HUES64 (cell line): Measurements from ENCODE around the gene NOL3.

Experiments used
- H3K27ac ChIP-seq: 2 replicates; pipeline ENCODE4 v1.7.0; 2013; ENCODE audit warnings: low read depth, low read length, inconsistent platforms
- H3K27me3 ChIP-seq: 2 replicates; pipeline ENCODE4 v1.6.1; 2013; ENCODE audit warnings: mild to moderate bottlenecking, low read length; ENCODE audit not compliant: insufficient read depth
- H3K36me3 ChIP-seq: 2 replicates; pipeline ENCODE4 v1.6.1; 2013; ENCODE audit warnings: mild to moderate bottlenecking, low read length; ENCODE audit not compliant: insufficient read depth
- H3K4me1 ChIP-seq: 2 replicates; pipeline ENCODE4 v1.6.1; 2013; ENCODE audit warnings: mild to moderate bottlenecking, low read length, moderate library complexity; ENCODE audit not compliant: insufficient read depth
- H3K4me3 ChIP-seq: 2 replicates; pipeline ENCODE4 v1.5.1; 2013; ENCODE audit warnings: mild to moderate bottlenecking, low read length, moderate library complexity
- H3K9ac ChIP-seq: 2 replicates; pipeline ENCODE4 v1.6.1; 2013; ENCODE audit warnings: mild to moderate bottlenecking, low read depth, low read length
- H3K9me3 ChIP-seq: 2 replicates; pipeline ENCODE4 v1.6.1; 2013; ENCODE audit warnings: low read depth, low read length; ENCODE audit not compliant: insufficient read depth
- WGBS: fragments of 150-250, 120-280 bp; methylation state at CpG from one replicate; pipeline ENCODE4 v1.1.7; 2013; ENCODE audit warnings: missing lambda C conversion rate; 5-methylcytosine and 5-hydroxymethylcytosine counted together

NOL3 gene

GRCh38 chr16:67156143-67156844 is 14.0 kb upstream of the NOL3 start:
- 60% methylated on average over 15 of the region's 15 CpGs for WGBS
- Histone ChIP-seq H3K9me3 (no peaks in the 10 kb centered on the region), H3K4me1 (0 out of 2 replicates have a peak, but pooled peaks cover 6% of the 10 kb centered on the region), H3K27me3 (peaks cover 100% of the 10 kb centered on the region), H3K4me3 (no peak overlapping the region), H3K36me3 (no peaks in the 10 kb centered on the region), H3K9ac (no peak overlapping the region), H3K27ac (no peak overlapping the region)

GRCh38 chr16:67157106-67157748 is 13.1 kb upstream of the NOL3 start:
- Histone ChIP-seq H3K4me3 (no peak overlapping the region), H3K9me3 (no peaks in the 10 kb centered on the region), H3K9ac (no peak overlapping the region), H3K27ac (no peak overlapping the region), H3K4me1 (0 out of 2 replicates have a peak, but pooled peaks cover 6% of the 10 kb centered on the region), H3K27me3 (peaks cover 100% of the 10 kb centered on the region), H3K36me3 (no peaks in the 10 kb centered on the region)
- 52% methylated on average over 7 of the region's 7 CpGs for WGBS

GRCh38 chr16:67157892-67158635 is 12.3 kb upstream of the NOL3 start:
- peaks cover 100% of the 10 kb centered on the region for H3K27me3 ChIP-seq
- 71% methylated on average over 7 of the region's 7 CpGs for WGBS
- no peak overlapping the region for H3K9ac ChIP-seq
- H3K4me3 ChIP-seq: no peak overlapping the region
- no peaks in the 10 kb centered on the region for H3K36me3 ChIP-seq
- no peak overlapping the region for H3K27ac ChIP-seq
- no peaks in the 10 kb centered on the region for H3K9me3 ChIP-seq
- H3K4me1 ChIP-seq: 0 out of 2 replicates have a peak, but pooled peaks cover 6% of the 10 kb centered on the region

GRCh38 chr16:67158637-67159600 is 11.4 kb upstream of the NOL3 start:
- H3K9ac ChIP-seq: no peak overlapping the region
- H3K4me1 ChIP-seq: 0 out of 2 replicates have a peak, but pooled peaks cover 6% of the 10 kb centered on the region
- H3K27ac ChIP-seq: no peak overlapping the region
- no peaks in the 10 kb centered on the region for H3K36me3 ChIP-seq
- WGBS: 7% methylated on average over 34 of the region's 34 CpGs
- no peaks in the 10 kb centered on the region for H3K9me3 ChIP-seq
- H3K27me3 ChIP-seq: peaks cover 100% of the 10 kb centered on the region
- peak overlapping the region; percentile 65 for H3K4me3 ChIP-seq

GRCh38 chr16:67161595-67162058 is 8.7 kb upstream of the NOL3 start:
- Histone ChIP-seq H3K9me3 (no peaks in the 10 kb centered on the region), H3K4me3 (no peak overlapping the region), H3K4me1 (peaks cover 6% of the 10 kb centered on the region; the same call in 1 of the 2 replicates), H3K27ac (no peak overlapping the region), H3K36me3 (no peaks in the 10 kb centered on the region), H3K27me3 (peaks cover 100% of the 10 kb centered on the region), H3K9ac (no peak overlapping the region)
- 21% methylated on average over 25 of the region's 25 CpGs for WGBS

- Histone ChIP-seq H3K4me3 (peak overlapping the region; percentile 44), H3K27me3 (peaks cover 100% of the 10 kb centered on the region)
Measured at GRCh38 chr16:67162506-67163163, 7.7 kb upstream of the NOL3 start.

GRCh38 chr16:67163164-67163998 is 7.0 kb upstream of the NOL3 start:
- H3K27me3 ChIP-seq: peaks cover 100% of the 10 kb centered on the region
- H3K9me3 ChIP-seq: no peaks in the 10 kb centered on the region
- H3K27ac ChIP-seq: no peak overlapping the region
- no peak overlapping the region for H3K9ac ChIP-seq
- WGBS: 2% methylated on average over 99 of the region's 99 CpGs
- no peaks in the 10 kb centered on the region for H3K36me3 ChIP-seq
- peaks cover 6% of the 10 kb centered on the region; the same call in 1 of the 2 replicates for H3K4me1 ChIP-seq
- peak overlapping the region; percentile 44 for H3K4me3 ChIP-seq

More at GRCh38 chr16:67162506-67163163, 7.7 kb upstream of the NOL3 start:
- Histone ChIP-seq H3K27ac (no peak overlapping the region), H3K9ac (no peak overlapping the region), H3K36me3 (no peaks in the 10 kb centered on the region), H3K4me1 (peaks cover 6% of the 10 kb centered on the region; the same call in 1 of the 2 replicates), H3K9me3 (no peaks in the 10 kb centered on the region)
- 6% methylated on average over 44 of the region's 44 CpGs for WGBS

GRCh38 chr16:67163999-67164558 is 6.3 kb upstream of the NOL3 start:
- 3% methylated on average over 28 of the region's 34 CpGs for WGBS
- H3K4me1 ChIP-seq: peaks cover 4% of the 10 kb centered on the region; the same call in 1 of the 2 replicates
- H3K9ac ChIP-seq: no peak overlapping the region
- H3K4me3 ChIP-seq: peak overlapping the region; percentile 44; the same call in 1 of the 2 replicates
- no peaks in the 10 kb centered on the region for H3K36me3 ChIP-seq
- H3K9me3 ChIP-seq: no peaks in the 10 kb centered on the region
- peaks cover 100% of the 10 kb centered on the region for H3K27me3 ChIP-seq
- H3K27ac ChIP-seq: no peak overlapping the region

- H3K4me3 ChIP-seq: peak within 1 kb of the TSS; percentile 44; the same call in 1 of the 2 replicates
Measured at GRCh38 chr16:67164599-67165061, 5.7 kb upstream of the NOL3 start, which contains the start of gene HSF4. Gene HSF4, plus strand, starts transcription at chr16:67164745. Its CDS starts 67 bp downstream, at chr16:67164812.

More at GRCh38 chr16:67164599-67165061, 5.7 kb upstream of the NOL3 start, which contains the start of gene HSF4:
- WGBS: 3% methylated on average over 41 of the region's 41 CpGs
- no peaks in the 10 kb centered on the region for H3K9me3 ChIP-seq
- H3K4me1 ChIP-seq: no peaks in the 10 kb centered on the region; the same call in 1 of the 2 replicates
- no peak within 1 kb of the TSS for H3K27ac ChIP-seq
- H3K9ac ChIP-seq: no peak within 1 kb of the TSS
- no peaks in the 10 kb centered on the region for H3K36me3 ChIP-seq
- H3K27me3 ChIP-seq: peaks cover 100% of the 10 kb centered on the region
